ENCODE results near the gene HOXB8. TPM values are rescaled to one million over a fixed set of nuclear protein-coding genes. Genes with fewer than 3 reads are reported as not detected.
A peak's percentile ranks its signal among the peaks of the same experiment; 100 is the strongest.

The HOXB8 gene
- total and polyA plus RNA-seq, 2 experiments from 2014 or later = 0.31 to 0.57 TPM

DNA sequence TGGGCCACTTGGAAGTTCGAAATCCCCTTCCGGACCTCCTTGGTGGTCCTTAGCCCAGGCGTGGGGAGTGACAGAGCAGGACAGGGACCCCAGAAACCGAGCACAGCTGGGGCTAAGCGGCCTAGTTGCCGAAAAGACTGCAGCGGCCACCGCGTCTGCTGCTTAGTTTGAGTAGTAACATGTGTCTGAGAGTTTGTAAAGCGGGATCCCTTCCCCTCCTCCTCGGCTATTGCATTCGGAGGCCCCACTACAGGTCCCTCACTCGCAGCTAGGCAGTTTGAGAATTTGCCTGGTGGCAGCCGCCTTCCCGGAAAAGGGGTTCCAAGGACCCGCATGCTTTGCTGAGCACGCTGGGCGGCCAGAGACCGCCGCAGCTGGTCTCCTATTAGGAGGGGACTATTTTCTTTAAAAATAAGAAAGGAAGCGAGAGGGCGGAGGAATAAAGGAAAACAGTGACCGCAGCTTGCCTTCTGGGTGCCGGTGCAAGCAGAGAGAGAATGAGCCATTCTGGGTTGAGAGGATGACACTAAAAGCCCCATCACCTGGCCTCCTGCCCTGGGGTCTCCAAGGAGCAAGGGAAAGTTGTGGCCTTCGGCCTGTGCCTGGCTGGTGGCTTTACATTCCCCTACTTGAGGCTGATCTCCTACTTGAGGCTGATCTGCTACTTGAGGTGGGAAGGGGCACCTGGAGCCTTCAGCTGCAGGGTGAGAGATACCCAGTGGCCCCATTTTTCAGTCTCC is 20.4 kb downstream of the HOXB8 start:
- H3K36me3 ChIP-seq (replicated peaks; ENCODE audit: insufficient read depth, low read depth) = no peaks in the 10 kb centered on the region
- no peaks in the 10 kb centered on the region for H4K20me1 ChIP-seq (ENCODE audit: insufficient read depth, poor library complexity, severe bottlenecking)
- H3K9me2 ChIP-seq (replicated peaks; ENCODE audit: insufficient read depth) = no peaks in the 10 kb centered on the region
- TF ChIP-seq EZH2phosphoT487 (IDR thresholded peaks at IDR 0.05; ENCODE audit: low read depth, severe bottlenecking, unreplicated experiment) (no peak), EZH2 (IDR thresholded peaks at IDR 0.05; ENCODE audit: borderline replicate concordance) (peak; percentile 88)
- no peaks in the 10 kb centered on the region for H3K9me3 ChIP-seq (ENCODE audit: low read depth)
- H3K4me1 ChIP-seq (ENCODE audit: insufficient read depth) = peaks cover 4% of the 10 kb centered on the region
- H3K27me3 ChIP-seq = peaks cover 94% of the 10 kb centered on the region
- H3K4me3 ChIP-seq = no peak overlapping the region
- no peak overlapping the region for H2AFZ ChIP-seq
- peak overlapping the region; percentile 92 for H3K4me2 ChIP-seq
- 32% methylated on average over 25 of the region's 25 CpGs for WGBS (ENCODE audit: low lambda C conversion rate, missing lambda C conversion rate)
- no peak for DNase-seq (ENCODE audit: low spot score)
- H3K27ac ChIP-seq = no peak overlapping the region
- no peaks in the 10 kb centered on the region for H3K79me2 ChIP-seq

- Histone ChIP-seq H3K27ac (no peak overlapping the region), H3K27me3 (peaks cover 94% of the 10 kb centered on the region), H2AFZ (no peak overlapping the region), H3K4me2 (peak overlapping the region; percentile 92), H3K36me3 (replicated peaks; ENCODE audit: insufficient read depth, low read depth) (no peaks in the 10 kb centered on the region), H3K9me3 (ENCODE audit: low read depth) (no peaks in the 10 kb centered on the region), H3K4me3 (no peak overlapping the region), H3K9me2 (replicated peaks; ENCODE audit: insufficient read depth) (no peaks in the 10 kb centered on the region), H3K79me2 (no peaks in the 10 kb centered on the region), H4K20me1 (ENCODE audit: insufficient read depth, poor library complexity, severe bottlenecking) (no peaks in the 10 kb centered on the region), H3K4me1 (ENCODE audit: insufficient read depth) (peaks cover 4% of the 10 kb centered on the region)
- TF ChIP-seq EZH2phosphoT487 (IDR thresholded peaks at IDR 0.05; ENCODE audit: low read depth, severe bottlenecking, unreplicated experiment) (no peak), CTCF (IDR thresholded peaks at IDR 0.05; ENCODE audit: poor library complexity) (peak; percentile 92)
- peak; percentile 85 for DNase-seq (ENCODE audit: low spot score)
- WGBS (ENCODE audit: low lambda C conversion rate, missing lambda C conversion rate) = 6% methylated on average over 32 of the region's 37 CpGs
Observed at GRCh38 chr17:48593840-48594537, 21.1 kb downstream of the HOXB8 start.

DNA sequence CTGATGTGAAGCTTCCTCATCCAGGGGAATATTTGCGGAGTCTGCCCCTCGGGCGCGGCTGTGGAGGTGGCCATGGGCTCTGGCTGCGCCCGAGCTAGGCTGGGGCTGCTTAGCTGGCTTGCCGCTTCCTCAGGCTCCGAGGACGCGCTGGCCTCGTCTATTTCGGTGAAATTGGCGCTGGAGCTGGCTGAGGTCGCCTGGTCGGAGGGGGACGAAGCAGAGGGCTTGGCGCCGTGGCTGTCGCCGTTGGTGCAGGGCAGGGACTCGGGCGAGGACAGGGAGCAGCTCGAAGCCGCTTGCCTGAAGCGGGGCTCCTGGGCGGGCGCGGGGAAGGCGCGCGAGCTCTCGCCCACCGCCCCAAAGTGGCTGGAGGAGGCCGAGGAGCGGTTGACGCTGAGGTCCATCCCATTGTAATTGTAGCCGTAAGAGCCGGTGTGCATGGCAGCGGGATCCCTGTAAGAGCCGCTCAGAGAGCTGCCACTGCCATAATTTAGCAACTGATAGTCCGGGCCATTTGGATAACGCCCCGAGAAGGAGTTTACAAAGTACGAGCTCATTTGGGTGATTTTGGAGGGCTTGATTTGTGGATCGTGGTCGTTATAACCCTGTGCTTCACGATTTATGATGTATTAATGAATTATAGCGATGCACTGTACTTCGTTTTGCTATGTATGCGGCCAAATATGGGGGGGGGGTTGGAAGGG is 21.8 kb downstream of the HOXB8 start, which contains the start of gene HOXB5:
TSS of gene HOXB5 (minus strand) at position 654 of the 704 bp plus-strand sequence. CDS start at position 557, 97 bp downstream.
- Histone ChIP-seq H4K20me1 (ENCODE audit: insufficient read depth, poor library complexity, severe bottlenecking) (no peaks in the 10 kb centered on the region), H3K9me2 (replicated peaks; ENCODE audit: insufficient read depth) (no peaks in the 10 kb centered on the region), H3K36me3 (replicated peaks; ENCODE audit: insufficient read depth, low read depth) (no peaks in the 10 kb centered on the region), H3K4me2 (peak within 1 kb of the TSS; percentile 92), H3K4me3 (peak within 1 kb of the TSS; percentile 15), H3K27me3 (peaks cover 94% of the 10 kb centered on the region), H3K79me2 (no peaks in the 10 kb centered on the region), H2AFZ (no peak within 1 kb of the TSS), H3K4me1 (ENCODE audit: insufficient read depth) (peaks cover 4% of the 10 kb centered on the region), H3K27ac (peak within 1 kb of the TSS; percentile 57), H3K9me3 (ENCODE audit: low read depth) (no peaks in the 10 kb centered on the region)
- peak; percentile 27 for DNase-seq (ENCODE audit: low spot score)
- 4% methylated on average over 50 of the region's 50 CpGs for WGBS (ENCODE audit: low lambda C conversion rate, missing lambda C conversion rate)
- TF ChIP-seq CTCF (IDR thresholded peaks at IDR 0.05; ENCODE audit: poor library complexity) (no peak), EZH2 (IDR thresholded peaks at IDR 0.05; ENCODE audit: borderline replicate concordance) (peak; percentile 14), EZH2phosphoT487 (IDR thresholded peaks at IDR 0.05; ENCODE audit: low read depth, severe bottlenecking, unreplicated experiment) (peak; percentile 55)

All from hepatocyte (in vitro differentiated cells).